ENCODE results near the gene TERB1.

The TERB1 gene

DNA sequence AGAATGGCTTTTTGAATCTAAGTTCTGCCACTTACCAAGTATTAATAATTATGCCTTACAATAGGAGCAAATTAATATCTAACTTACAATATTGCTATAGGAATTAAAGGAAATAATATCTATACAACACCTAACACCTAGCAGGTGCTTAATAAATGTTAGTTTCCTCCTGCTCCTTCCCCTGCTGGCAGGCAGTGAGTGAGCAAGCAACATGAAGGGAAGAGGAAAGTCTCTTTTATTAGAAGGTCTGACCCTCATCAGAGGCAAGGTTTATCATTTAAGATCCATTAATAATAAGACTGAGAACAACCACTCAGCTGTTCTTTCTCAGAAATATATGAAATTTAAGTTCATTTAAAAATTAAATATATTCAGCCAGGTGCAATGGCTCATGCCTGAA is 43.3 kb downstream of the TERB1 start:
- no peak overlapping the region for H2AFZ ChIP-seq (ENCODE audit: low read length)
- H3K9me3 ChIP-seq (ENCODE audit: insufficient read depth, low read depth, low read length): no peaks in the 10 kb centered on the region
- H3K4me1 ChIP-seq (ENCODE audit: insufficient read depth, low read length, poor library complexity, severe bottlenecking): no peaks in the 10 kb centered on the region
- H3F3A ChIP-seq (ENCODE audit: low read depth): no peaks in the 10 kb centered on the region
- no peak overlapping the region for H3K9ac ChIP-seq (ENCODE audit: low read depth, low read length, poor library complexity, severe bottlenecking)
- no peak overlapping the region for H3K4me2 ChIP-seq (ENCODE audit: low read depth, low read length, poor library complexity, severe bottlenecking)
- no peak overlapping the region for H3K4me3 ChIP-seq (ENCODE audit: low read length, poor library complexity, severe bottlenecking)
- H3K27me3 ChIP-seq (ENCODE audit: insufficient read depth, low read length, poor library complexity, severe bottlenecking): no peaks in the 10 kb centered on the region
- no peaks in the 10 kb centered on the region for H3K36me3 ChIP-seq (ENCODE audit: insufficient read depth, low read length)
- no peaks in the 10 kb centered on the region for H3K79me2 ChIP-seq (ENCODE audit: insufficient read depth, low read length)
- no peaks in the 10 kb centered on the region for H4K20me1 ChIP-seq (ENCODE audit: insufficient read depth, low read length, poor library complexity, severe bottlenecking)
- H3K9me2 ChIP-seq (replicated peaks; ENCODE audit: low read depth, low read length): no peaks in the 10 kb centered on the region
- TF ChIP-seq, protein P1, sequence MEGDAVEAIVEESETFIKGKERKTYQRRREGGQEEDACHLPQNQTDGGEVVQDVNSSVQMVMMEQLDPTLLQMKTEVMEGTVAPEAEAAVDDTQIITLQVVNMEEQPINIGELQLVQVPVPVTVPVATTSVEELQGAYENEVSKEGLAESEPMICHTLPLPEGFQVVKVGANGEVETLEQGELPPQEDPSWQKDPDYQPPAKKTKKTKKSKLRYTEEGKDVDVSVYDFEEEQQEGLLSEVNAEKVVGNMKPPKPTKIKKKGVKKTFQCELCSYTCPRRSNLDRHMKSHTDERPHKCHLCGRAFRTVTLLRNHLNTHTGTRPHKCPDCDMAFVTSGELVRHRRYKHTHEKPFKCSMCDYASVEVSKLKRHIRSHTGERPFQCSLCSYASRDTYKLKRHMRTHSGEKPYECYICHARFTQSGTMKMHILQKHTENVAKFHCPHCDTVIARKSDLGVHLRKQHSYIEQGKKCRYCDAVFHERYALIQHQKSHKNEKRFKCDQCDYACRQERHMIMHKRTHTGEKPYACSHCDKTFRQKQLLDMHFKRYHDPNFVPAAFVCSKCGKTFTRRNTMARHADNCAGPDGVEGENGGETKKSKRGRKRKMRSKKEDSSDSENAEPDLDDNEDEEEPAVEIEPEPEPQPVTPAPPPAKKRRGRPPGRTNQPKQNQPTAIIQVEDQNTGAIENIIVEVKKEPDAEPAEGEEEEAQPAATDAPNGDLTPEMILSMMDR (conservative IDR thresholded peaks at IDR 0.05; ENCODE audit: low read length): no peak; the same call in 1 of the 2 replicates
- TF ChIP-seq EZH2phosphoT487 (IDR thresholded peaks at IDR 0.05; ENCODE audit: borderline replicate concordance): no peak

DNA sequence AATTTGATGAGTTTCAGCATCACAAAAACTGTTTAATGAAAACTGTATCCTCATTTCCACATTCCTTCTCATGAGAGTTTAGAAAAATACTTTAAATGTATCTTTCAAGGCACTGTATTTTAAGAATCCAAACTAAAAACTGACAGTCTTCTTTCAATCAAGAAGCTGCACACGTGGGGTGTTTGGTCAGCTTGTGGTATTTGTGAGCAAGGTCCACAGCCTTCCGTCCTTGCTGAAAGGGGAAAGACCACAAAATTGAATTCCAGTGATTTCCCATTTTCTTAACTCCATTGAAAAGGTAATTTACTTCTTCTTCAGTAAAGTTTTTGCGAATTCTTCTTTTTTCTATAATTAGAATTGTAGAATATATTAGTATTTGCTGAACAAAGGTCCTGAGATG is 46.6 kb downstream of the TERB1 start:
- H2AFZ ChIP-seq (ENCODE audit: low read length): no peak overlapping the region
- H3K4me1 ChIP-seq (ENCODE audit: insufficient read depth, low read length, poor library complexity, severe bottlenecking): peaks cover 14% of the 10 kb centered on the region
- no peaks in the 10 kb centered on the region for H3K9me3 ChIP-seq (ENCODE audit: insufficient read depth, low read depth, low read length)

DNA sequence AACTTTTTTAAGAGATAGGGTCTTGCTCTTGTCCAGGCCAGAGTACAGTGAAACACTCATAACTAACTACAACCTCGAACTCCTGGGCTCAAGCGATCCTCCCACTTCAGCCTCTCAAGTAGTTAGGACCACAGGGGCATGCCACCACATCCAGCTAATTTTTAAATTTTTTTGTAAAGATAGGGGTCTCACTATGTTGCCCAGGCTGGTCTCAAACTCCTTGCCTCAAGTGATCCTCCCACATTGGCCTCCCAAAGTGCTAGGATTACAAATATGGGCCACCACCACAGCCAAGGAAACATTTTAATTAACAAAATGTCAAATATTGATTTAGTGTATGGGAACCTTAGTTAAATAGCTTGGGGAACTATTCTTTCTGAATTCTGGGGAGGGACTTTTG is 47.2 kb downstream of the TERB1 start:
- no peak overlapping the region for H3K9ac ChIP-seq (ENCODE audit: low read depth, low read length, poor library complexity, severe bottlenecking)
- H3K9me2 ChIP-seq (replicated peaks; ENCODE audit: low read depth, low read length): no peaks in the 10 kb centered on the region
- H2AFZ ChIP-seq (ENCODE audit: low read length): no peak overlapping the region; the same call in 1 of the 2 replicates
- peaks cover 4% of the 10 kb centered on the region for H3K27me3 ChIP-seq (ENCODE audit: insufficient read depth, low read length, poor library complexity, severe bottlenecking)
- H3K79me2 ChIP-seq (ENCODE audit: insufficient read depth, low read length): peaks cover 23% of the 10 kb centered on the region
- H3K4me1 ChIP-seq (ENCODE audit: insufficient read depth, low read length, poor library complexity, severe bottlenecking): peaks cover 20% of the 10 kb centered on the region
- H3K4me3 ChIP-seq (ENCODE audit: low read length, poor library complexity, severe bottlenecking): no peak overlapping the region
- peaks cover 21% of the 10 kb centered on the region for H4K20me1 ChIP-seq (ENCODE audit: insufficient read depth, low read length, poor library complexity, severe bottlenecking)
- H3K4me2 ChIP-seq (ENCODE audit: low read depth, low read length, poor library complexity, severe bottlenecking): no peak overlapping the region
- no peaks in the 10 kb centered on the region for H3K36me3 ChIP-seq (ENCODE audit: insufficient read depth, low read length)
- no peaks in the 10 kb centered on the region for H3K9me3 ChIP-seq (ENCODE audit: insufficient read depth, low read depth, low read length)
- H3F3A ChIP-seq (ENCODE audit: low read depth): no peaks in the 10 kb centered on the region
- TF ChIP-seq, protein P1 (conservative IDR thresholded peaks at IDR 0.05; ENCODE audit: low read length): no peak
- no peak for TF ChIP-seq EZH2phosphoT487 (IDR thresholded peaks at IDR 0.05; ENCODE audit: borderline replicate concordance)

More for the DNA sequence above, 46.6 kb downstream of the TERB1 start:
- Histone ChIP-seq H3K36me3 (ENCODE audit: insufficient read depth, low read length) (no peaks in the 10 kb centered on the region), H3K4me2 (ENCODE audit: low read depth, low read length, poor library complexity, severe bottlenecking) (no peak overlapping the region), H4K20me1 (ENCODE audit: insufficient read depth, low read length, poor library complexity, severe bottlenecking) (peaks cover 15% of the 10 kb centered on the region), H3F3A (ENCODE audit: low read depth) (no peaks in the 10 kb centered on the region), H3K27me3 (ENCODE audit: insufficient read depth, low read length, poor library complexity, severe bottlenecking) (peaks cover 4% of the 10 kb centered on the region), H3K4me3 (ENCODE audit: low read length, poor library complexity, severe bottlenecking) (no peak overlapping the region), H3K9ac (ENCODE audit: low read depth, low read length, poor library complexity, severe bottlenecking) (no peak overlapping the region), H3K79me2 (ENCODE audit: insufficient read depth, low read length) (peaks cover 17% of the 10 kb centered on the region), H3K9me2 (replicated peaks; ENCODE audit: low read depth, low read length) (no peaks in the 10 kb centered on the region)
- TF ChIP-seq, protein P1 (conservative IDR thresholded peaks at IDR 0.05; ENCODE audit: low read length): no peak
- TF ChIP-seq EZH2phosphoT487 (IDR thresholded peaks at IDR 0.05; ENCODE audit: borderline replicate concordance): no peak

All from Loucy (cell line).